OCI-LY1 (cell line): Measurements from ENCODE around the gene TMEM87A.

Experiments
- EZH2 ChIP-seq: fragments of 200-600 bp; sonication (generic), shearing (Covaris generic); IDR thresholded peaks from 2 replicates; pipeline ENCODE4 v1.8.0; 2017; ENCODE audit warnings: borderline replicate concordance, mixed run types, mild to moderate bottlenecking, antibody characterized with exemption, low read length, moderate library complexity, mixed read lengths
- TF ChIP-seq, protein P1 (sequence below): fragments of 200-600 bp; sonication (generic), shearing (Covaris generic); IDR thresholded peaks from 2 replicates; pipeline ENCODE4 v1.5.1; 2017; ENCODE audit warnings: mild to moderate bottlenecking, antibody characterized with exemption, low read length, moderate library complexity, mixed read lengths

DNA sequence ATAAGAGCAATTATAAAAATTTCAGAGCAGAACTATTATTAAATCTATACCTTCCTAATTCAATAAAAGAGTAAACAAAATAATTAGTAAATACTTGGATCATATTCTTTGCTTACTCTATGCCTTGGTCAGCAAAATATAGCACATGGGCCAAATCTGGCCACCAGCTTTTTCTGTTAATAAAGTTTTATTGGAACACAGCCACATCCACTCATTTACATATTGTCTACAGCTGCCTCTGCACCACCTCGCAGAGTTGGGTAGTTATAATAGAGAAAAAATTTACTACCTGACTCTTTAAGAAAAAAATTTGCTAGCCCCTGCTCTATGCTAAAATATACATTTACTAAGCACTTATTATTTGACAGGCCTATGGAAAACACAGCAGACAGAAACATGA lies 32.4 kb downstream of the TMEM87A start:
- TF ChIP-seq, protein P1, sequence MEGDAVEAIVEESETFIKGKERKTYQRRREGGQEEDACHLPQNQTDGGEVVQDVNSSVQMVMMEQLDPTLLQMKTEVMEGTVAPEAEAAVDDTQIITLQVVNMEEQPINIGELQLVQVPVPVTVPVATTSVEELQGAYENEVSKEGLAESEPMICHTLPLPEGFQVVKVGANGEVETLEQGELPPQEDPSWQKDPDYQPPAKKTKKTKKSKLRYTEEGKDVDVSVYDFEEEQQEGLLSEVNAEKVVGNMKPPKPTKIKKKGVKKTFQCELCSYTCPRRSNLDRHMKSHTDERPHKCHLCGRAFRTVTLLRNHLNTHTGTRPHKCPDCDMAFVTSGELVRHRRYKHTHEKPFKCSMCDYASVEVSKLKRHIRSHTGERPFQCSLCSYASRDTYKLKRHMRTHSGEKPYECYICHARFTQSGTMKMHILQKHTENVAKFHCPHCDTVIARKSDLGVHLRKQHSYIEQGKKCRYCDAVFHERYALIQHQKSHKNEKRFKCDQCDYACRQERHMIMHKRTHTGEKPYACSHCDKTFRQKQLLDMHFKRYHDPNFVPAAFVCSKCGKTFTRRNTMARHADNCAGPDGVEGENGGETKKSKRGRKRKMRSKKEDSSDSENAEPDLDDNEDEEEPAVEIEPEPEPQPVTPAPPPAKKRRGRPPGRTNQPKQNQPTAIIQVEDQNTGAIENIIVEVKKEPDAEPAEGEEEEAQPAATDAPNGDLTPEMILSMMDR, result no peak
- no peak for TF ChIP-seq EZH2
